Astrocyte (in vitro differentiated cells and primary cell): ENCODE data around the gene FFAR3. TPM values are rescaled to one million over a fixed set of nuclear protein-coding genes. Genes with fewer than 3 reads are reported as not detected.

Experiments used
- DNase-seq: peaks from one replicate; pipeline ENCODE4 v3.0.0-alpha.2; 2010; ENCODE audit warnings: low read depth
- FAIRE-seq: peaks from 2 replicates; lab custom pipeline; 2011; peaks lifted over from hg19 to GRCh38; lab: Jason Lieb, UNC
- H2AFZ ChIP-seq: 2 replicates; pipeline ENCODE4 v1.6.0; 2012; ENCODE audit warnings: low read depth, low read length, inconsistent platforms
- H3K27ac ChIP-seq: 2 replicates; pipeline ENCODE4 v1.5.1; 2011; ENCODE audit warnings: low read depth, low read length, inconsistent platforms
- H3K27me3 ChIP-seq: 2 replicates; pipeline ENCODE4 v1.6.0; 2011; ENCODE audit warnings: low read length, inconsistent platforms; ENCODE audit not compliant: insufficient read depth
- H3K36me3 ChIP-seq: 2 replicates; pipeline ENCODE4 v1.5.1; 2011; ENCODE audit warnings: low read length, inconsistent platforms; ENCODE audit not compliant: insufficient read depth
- H3K4me1 ChIP-seq: 2 replicates; pipeline ENCODE4 v1.5.1; 2011; ENCODE audit warnings: low read length, inconsistent platforms; ENCODE audit not compliant: insufficient read depth
- H3K4me2 ChIP-seq: 2 replicates; pipeline ENCODE4 v1.6.0; 2012; ENCODE audit warnings: low read length, inconsistent platforms
- H3K4me3 ChIP-seq: 2 replicates; pipeline ENCODE4 v1.5.1; 2011; ENCODE audit warnings: low read depth, mild to moderate bottlenecking, low read length, inconsistent platforms; ENCODE audit not compliant: insufficient read depth
- H3K79me2 ChIP-seq: 2 replicates; pipeline ENCODE4 v1.6.0; 2012; ENCODE audit warnings: mild to moderate bottlenecking, low read length, inconsistent platforms; ENCODE audit not compliant: insufficient read depth
- H3K9ac ChIP-seq: 2 replicates; pipeline ENCODE4 v1.6.0; 2012; ENCODE audit warnings: mild to moderate bottlenecking, low read length, inconsistent platforms
- H3K9me3 ChIP-seq: 2 replicates; pipeline ENCODE4 v1.5.1; 2012; ENCODE audit warnings: low read depth, mild to moderate bottlenecking, low read length, inconsistent platforms; ENCODE audit not compliant: insufficient read depth
- H4K20me1 ChIP-seq: 2 replicates; pipeline ENCODE4 v1.6.0; 2012; ENCODE audit warnings: low read length, inconsistent platforms; ENCODE audit not compliant: insufficient read depth
- H3K27ac Mint-ChIP-seq: one replicate; pipeline ENCODE4 v1.8.0; 2021; ENCODE audit warnings: mild to moderate bottlenecking, mixed read lengths; ENCODE audit not compliant: unreplicated experiment
- H3K27me3 Mint-ChIP-seq: one replicate; pipeline ENCODE4 v1.8.0; 2021; ENCODE audit warnings: low read depth, mixed read lengths; ENCODE audit not compliant: unreplicated experiment
- H3K36me3 Mint-ChIP-seq: one replicate; pipeline ENCODE4 v1.8.0; 2021; ENCODE audit warnings: low read depth, mixed read lengths; ENCODE audit not compliant: unreplicated experiment
- H3K4me1 Mint-ChIP-seq: one replicate; pipeline ENCODE4 v1.8.0; 2021; ENCODE audit warnings: low read depth, mixed read lengths; ENCODE audit not compliant: unreplicated experiment
- H3K4me3 Mint-ChIP-seq: one replicate; pipeline ENCODE4 v1.8.0; 2021; ENCODE audit warnings: mild to moderate bottlenecking, moderate library complexity, mixed read lengths; ENCODE audit not compliant: unreplicated experiment
- H3K9me3 Mint-ChIP-seq: one replicate; pipeline ENCODE4 v1.8.0; 2021; ENCODE audit warnings: mild to moderate bottlenecking, mixed read lengths; ENCODE audit not compliant: unreplicated experiment
- CTCF ChIP-seq: IDR thresholded peaks from 2 replicates; pipeline ENCODE4 v1.5.1; 2011; ENCODE audit warnings: low read depth, mild to moderate bottlenecking, inconsistent platforms, low read length, moderate library complexity; ENCODE audit not compliant: insufficient read depth
- EZH2 ChIP-seq: IDR thresholded peaks from 2 replicates; pipeline ENCODE4 v1.6.1; 2012; ENCODE audit warnings: mild to moderate bottlenecking, low read length, inconsistent platforms; ENCODE audit not compliant: insufficient read depth
- total RNA-seq: library from RNA; stranded (reverse); gene quantifications from 2 replicates; pipeline ENCODE4 v1.2.1, GENCODE V29; 2021

FFAR3 gene
- total RNA-seq, 1 donor from 2014 or later, result not detected

- Mint-ChIP-seq H3K36me3 (no peaks in the 10 kb centered on the region), H3K27ac (no peak overlapping the region), H3K4me3 (no peak overlapping the region), H3K4me1 (no peaks in the 10 kb centered on the region), H3K9me3 (no peaks in the 10 kb centered on the region), H3K27me3 (peaks cover 34% of the 10 kb centered on the region)
- DNase-seq (no peak), FAIRE-seq (no peak)
- Histone ChIP-seq H3K4me1 (no peaks in the 10 kb centered on the region), H3K27ac (no peak overlapping the region), H3K27me3 (peaks cover 3% of the 10 kb centered on the region), H3K36me3 (no peaks in the 10 kb centered on the region), H3K4me2 (no peak overlapping the region), H4K20me1 (no peaks in the 10 kb centered on the region), H2AFZ (no peak overlapping the region), H3K79me2 (no peaks in the 10 kb centered on the region), H3K9me3 (no peaks in the 10 kb centered on the region), H3K9ac (no peak overlapping the region), H3K4me3 (no peak overlapping the region)
- TF ChIP-seq CTCF (no peak), EZH2 (no peak)
Observed at GRCh38 chr19:35353635-35354034, 4.6 kb upstream of the FFAR3 start.

GRCh38 chr19:35354898-35355297 lies 3.4 kb upstream of the FFAR3 start:
- Mint-ChIP-seq H3K36me3 (no peaks in the 10 kb centered on the region), H3K4me3 (no peak overlapping the region), H3K9me3 (no peaks in the 10 kb centered on the region), H3K4me1 (no peaks in the 10 kb centered on the region), H3K27ac (no peak overlapping the region), H3K27me3 (peaks cover 23% of the 10 kb centered on the region)
- Histone ChIP-seq H2AFZ (no peak overlapping the region), H3K79me2 (no peaks in the 10 kb centered on the region), H3K9me3 (no peaks in the 10 kb centered on the region), H3K4me1 (no peaks in the 10 kb centered on the region), H4K20me1 (no peaks in the 10 kb centered on the region), H3K4me2 (no peak overlapping the region), H3K27me3 (no peaks in the 10 kb centered on the region), H3K27ac (no peak overlapping the region), H3K36me3 (no peaks in the 10 kb centered on the region), H3K4me3 (no peak overlapping the region), H3K9ac (no peak overlapping the region)
- no peak for DNase-seq
- FAIRE-seq, result no peak
- TF ChIP-seq EZH2 (no peak), CTCF (no peak)

DNA sequence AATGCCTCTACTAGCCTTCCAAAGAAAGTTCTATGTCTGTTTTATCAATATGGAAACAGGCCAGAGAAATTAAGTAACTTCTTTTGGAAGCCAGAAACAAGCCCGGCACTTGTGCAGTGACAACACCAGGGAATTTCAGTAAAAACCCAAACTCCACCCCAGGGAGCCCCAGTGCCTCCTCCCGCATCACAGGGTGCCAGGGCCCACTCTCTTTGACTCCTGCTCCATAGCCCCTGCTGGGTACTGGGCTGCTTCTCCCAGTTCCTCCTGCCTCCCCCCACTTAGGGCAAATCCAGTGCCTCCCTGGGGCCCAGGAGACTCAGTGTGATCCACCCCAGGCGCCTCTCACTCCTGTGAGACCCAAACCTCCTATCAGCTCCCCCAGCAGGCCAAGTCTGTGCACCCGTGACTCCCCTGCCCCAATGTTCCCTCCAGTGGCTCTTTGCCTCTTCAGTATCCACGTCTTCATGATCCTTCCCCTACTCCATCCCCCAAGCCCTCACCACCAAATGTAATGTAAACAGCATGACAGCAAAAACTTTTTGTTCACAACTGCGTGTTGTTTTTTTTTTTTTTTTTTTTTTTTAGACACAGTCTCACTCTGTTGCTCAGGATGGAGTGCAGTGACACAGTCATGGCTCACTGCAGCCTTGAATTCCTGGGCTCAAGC lies 2.3 kb upstream of the FFAR3 start:
- H3K4me2 ChIP-seq, result no peak overlapping the region
- no peak overlapping the region for H3K27ac Mint-ChIP-seq
- FAIRE-seq, result no peak

More for the DNA sequence above, 2.3 kb upstream of the FFAR3 start:
- Mint-ChIP-seq H3K9me3 (no peaks in the 10 kb centered on the region), H3K4me1 (no peaks in the 10 kb centered on the region), H3K36me3 (no peaks in the 10 kb centered on the region), H3K4me3 (no peak overlapping the region), H3K27me3 (peaks cover 24% of the 10 kb centered on the region)
- no peaks in the 10 kb centered on the region for H3K9me3 ChIP-seq
- no peak overlapping the region for H3K4me3 ChIP-seq
- H3K4me1 ChIP-seq, result no peaks in the 10 kb centered on the region
- no peaks in the 10 kb centered on the region for H3K27me3 ChIP-seq
- no peak overlapping the region for H2AFZ ChIP-seq
- no peaks in the 10 kb centered on the region for H4K20me1 ChIP-seq
- no peak overlapping the region for H3K27ac ChIP-seq
- TF ChIP-seq CTCF (no peak), EZH2 (no peak)
- DNase-seq, result no peak
- H3K9ac ChIP-seq, result no peak overlapping the region
- H3K36me3 ChIP-seq, result no peaks in the 10 kb centered on the region
- H3K79me2 ChIP-seq, result no peaks in the 10 kb centered on the region
